K562 (cell line): Measurements from ENCODE around the gene PPP1R9A. TPM values are rescaled to one million over a fixed set of nuclear protein-coding genes. Genes with fewer than 3 reads are reported as not detected.

Source experiments
- ATAC-seq: fragments of 200-7000 bp; cut with Tn5 transposase; 3 replicates; pipeline ENCODE4 v1.9.1; 2020; ENCODE audit warnings: moderate library complexity
- BruUV-seq: library from RNA; stranded (reverse); fragments of 400-500 nt; replicated peaks from 2 replicates; lab custom pipeline; 2021; lab: Mats Ljungman, UMichigan
- CTCF ChIA-PET: fragments of 300-600 bp; formaldehyde crosslinking; extraction: SDS; loops from one replicate; lab custom pipeline; 2021; ENCODE audit warnings: low intra/inter-chr PET ratio; lab: Yijun Ruan, JAX
- POLR2A ChIA-PET: fragments of 300-600, 350-650 bp; sonication (Branson Sonifier 250); formaldehyde crosslinking; extraction: SDS; loops from one replicate; lab custom pipeline; 2021; ENCODE audit warnings: antibody characterized with exemption, inconsistent platforms; lab: Yijun Ruan, JAX
- DNase-seq, 4 experiments: peaks; one replicate each; pipeline versions ENCODE4 v3.0.0 to v3.0.0-alpha.2; 2011 to 2018; ENCODE audit warnings: low spot score in 3 of 4, mixed read lengths in 3 of 4; ENCODE audit errors: extremely low read depth in 1 of 4
- FAIRE-seq: peaks from 2 replicates; lab custom pipeline; 2011; peaks lifted over from hg19 to GRCh38; lab: Jason Lieb, UNC
- H2AFZ ChIP-seq: 2 replicates; pipeline ENCODE4 v1.6.0; 2011; ENCODE audit warnings: low read depth, low read length, control low read depth, inconsistent platforms
- H3K27ac ChIP-seq: fragments of 200-600 bp; 3 replicates; pipeline ENCODE4 v1.8.0; 2011; ENCODE audit warnings: low read depth, mild to moderate bottlenecking, control low read depth, inconsistent platforms, low read length, moderate library complexity, mixed read lengths; ENCODE audit errors: extremely low read depth
- H3K27me3 ChIP-seq, 2 experiments: fragments of 300-600 bp in 1 of 2; 2 replicates in 1 of 2; 3 replicates in 1 of 2; pipeline versions ENCODE4 v1.6.0 to v1.8.0; 2011; ENCODE audit warnings: inconsistent platforms in 2 of 2, low read length in 2 of 2, mild to moderate bottlenecking in 1 of 2, mixed read lengths in 1 of 2, moderate library complexity in 1 of 2; ENCODE audit not compliant: control insufficient read depth in 2 of 2, insufficient read depth in 2 of 2
- H3K36me3 ChIP-seq: fragments of 300-600 bp; 3 replicates; pipeline ENCODE4 v1.8.0; 2011; ENCODE audit warnings: mild to moderate bottlenecking, low read length, inconsistent platforms; ENCODE audit not compliant: control insufficient read depth, insufficient read depth
- H3K4me1 ChIP-seq, 2 experiments: fragments of 200-600 bp in 1 of 2; replicated peaks in 1 of 2; 2 replicates in 1 of 2; 3 replicates in 1 of 2; pipeline versions ENCODE4 v1.5.1 to v1.8.0; 2011; ENCODE audit warnings: inconsistent platforms in 2 of 2, low read length in 2 of 2, mild to moderate bottlenecking in 1 of 2, mixed read lengths in 1 of 2, moderate library complexity in 1 of 2; ENCODE audit not compliant: control insufficient read depth in 2 of 2, insufficient read depth in 2 of 2
- H3K4me2 ChIP-seq: 2 replicates; pipeline ENCODE4 v1.6.1; 2011; ENCODE audit warnings: low read length, control low read depth, inconsistent platforms, mixed read lengths; ENCODE audit not compliant: insufficient read depth
- H3K4me3 ChIP-seq: fragments of 200-600 bp; sonication (generic), shearing (Covaris generic); 2 replicates; pipeline ENCODE4 v1.5.1; 2016; ENCODE audit warnings: control low read depth, inconsistent platforms
- H3K79me2 ChIP-seq: fragments of 200-600 bp; 3 replicates; pipeline ENCODE4 v1.8.0; 2011; ENCODE audit warnings: low read length, inconsistent platforms; ENCODE audit not compliant: control insufficient read depth, insufficient read depth
- H3K9ac ChIP-seq, 2 experiments: 2 replicates each; pipeline versions ENCODE4 v1.6.0 to v1.6.1; 2011; ENCODE audit warnings: low read depth in 2 of 2, low read length in 2 of 2, control low read depth in 1 of 2, inconsistent platforms in 1 of 2, mild to moderate bottlenecking in 1 of 2, mixed read lengths in 1 of 2; ENCODE audit not compliant: insufficient read depth in 1 of 2
- H3K9me1 ChIP-seq: one replicate; pipeline ENCODE4 v1.6.0; 2011; ENCODE audit warnings: inconsistent platforms, mild to moderate bottlenecking, low read length, moderate library complexity; ENCODE audit not compliant: control insufficient read depth, insufficient read depth
- H3K9me3 ChIP-seq: replicated peaks from 2 replicates; pipeline ENCODE4 v1.5.1; 2011; ENCODE audit warnings: low read depth, low read length, inconsistent platforms; ENCODE audit not compliant: control insufficient read depth, insufficient read depth
- H4K20me1 ChIP-seq: replicated peaks from 2 replicates; pipeline ENCODE4 v1.6.1; 2011; ENCODE audit warnings: low read length, inconsistent platforms, mixed read lengths; ENCODE audit not compliant: control insufficient read depth, insufficient read depth
- FOXK1 ChIP-seq: sonication (generic); formaldehyde crosslinking; IDR thresholded peaks from 2 replicates; pipeline ENCODE4 v1.8.0; 2022; ENCODE audit warnings: missing genetic modification reagents, mild to moderate bottlenecking, borderline replicate concordance
- TFE3 ChIP-seq: fragments of 450-650 bp; formaldehyde crosslinking; IDR thresholded peaks from 2 replicates; pipeline ENCODE4 v1.4.0; 2020; ENCODE audit warnings: mild to moderate bottlenecking, mixed read lengths
- WGBS: fragments of 100-300 bp; shearing (Covaris generic); methylation state at CpG from one replicate; pipeline ENCODE4 v1.1.6; 2016; ENCODE audit warnings: low coverage, mixed read lengths; ENCODE audit not compliant: insufficient coverage; ENCODE audit errors: missing lambda C conversion rate; 5-methylcytosine and 5-hydroxymethylcytosine counted together
- in situ Hi-C: fragments of 300-500 bp; cut with MboI; formaldehyde crosslinking; loops from 4 replicates; pipeline ENCODE4 v1.15.0; 2018; ENCODE audit warnings: inconsistent platforms, mixed read lengths
- intact Hi-C: fragments of 100-400 bp; cut with micrococcal nuclease; formaldehyde crosslinking; loops from 2 replicates; pipeline ENCODE4 v1.14.2; 2022
- polyA plus RNA-seq, 8 experiments: library from polyadenylated mRNA; depleted of rRNA in 4 of 8; stranded (reverse) in 5 of 8; unstranded in 3 of 8; fragments of >200 nt; fragmentation: Nextera tagmentation in 2 of 8; fragmentation: Illumina TruSeq in 1 of 8; extraction: Ambion mirVana in 2 of 8; extraction: Trizol in 1 of 8; gene quantifications; 2 replicates each; pipeline versions ENCODE4 v1.2.1 to v1.2.3, GENCODE V29; 2011 to 2014; ENCODE audit warnings: inconsistent platforms in 1 of 8, missing spikeins in 1 of 8
- total RNA-seq, 7 experiments: library from RNA; depleted of rRNA in 6 of 7; stranded (reverse); fragments of >200 nt in 6 of 7; fragmentation: Illumina TruSeq in 2 of 7; extraction: Trizol in 2 of 7; gene quantifications; 2 replicates each; pipeline versions ENCODE4 v1.2.1 to v1.2.3, GENCODE V29; 2011 to 2021; ENCODE audit warnings: low replicate concordance in 1 of 7

Gene PPP1R9A
- total and polyA plus RNA-seq, 9 of the 15 experiments (the other 6 are each of a cell fraction or from before 2014, with no cell fraction given): 0.24 TPM; not detected in 8

GRCh38 chr7:95026421-95027072 is 119.2 kb downstream of the PPP1R9A start:
- intact Hi-C loops (no loop called here), in situ Hi-C loops (no loop called here)
- 0% methylated on average over 6 of the region's 6 CpGs for WGBS

More at GRCh38 chr7:95026421-95027072, 119.2 kb downstream of the PPP1R9A start:
- H3K36me3 ChIP-seq: no peaks in the 10 kb centered on the region
- no peak overlapping the region for H3K4me2 ChIP-seq
- CTCF ChIA-PET: no interaction called here
- H3K9me3 ChIP-seq: no peaks in the 10 kb centered on the region
- no peak for FAIRE-seq
- no peaks in the 10 kb centered on the region for H3K4me1 ChIP-seq
- no peak overlapping the region for H3K27ac ChIP-seq
- H3K4me3 ChIP-seq: no peak overlapping the region
- POLR2A ChIA-PET: interaction anchor here (0.7 kb wide), 1 partner anchor 848 kb away, joined by 3 read pairs; no protein-coding TSS in a partner anchor
- H3K9ac ChIP-seq: no peak overlapping the region
- ATAC-seq: no peak
- DNase-seq: no peak
- TF ChIP-seq FOXK1 (CRISPR knock-in tag): no peak
- TF ChIP-seq TFE3: no peak
- no peaks in the 10 kb centered on the region for H3K27me3 ChIP-seq
- H2AFZ ChIP-seq: no peak overlapping the region
- no peaks in the 10 kb centered on the region for H4K20me1 ChIP-seq
- H3K9me1 ChIP-seq: no peaks in the 10 kb centered on the region
- no TSS peak for BruUV-seq
- H3K79me2 ChIP-seq: no peaks in the 10 kb centered on the region
